NOMO-1 treated with dmso at 0.1 percent for 144 hours (cell line): ENCODE measurements around the gene TRPV5.
"Not testable (repeated sequence)": the region's sequence is repeated elsewhere in the genome, so short reads cannot be mapped to it uniquely, and the experiment has no call there.

ENCODE experiments used
- DNase-seq: peaks from one replicate; lab custom pipeline; 2025; ENCODE audit not compliant: unreplicated experiment; lab: John Stamatoyannopoulos, UW

The TRPV5 gene

DNA sequence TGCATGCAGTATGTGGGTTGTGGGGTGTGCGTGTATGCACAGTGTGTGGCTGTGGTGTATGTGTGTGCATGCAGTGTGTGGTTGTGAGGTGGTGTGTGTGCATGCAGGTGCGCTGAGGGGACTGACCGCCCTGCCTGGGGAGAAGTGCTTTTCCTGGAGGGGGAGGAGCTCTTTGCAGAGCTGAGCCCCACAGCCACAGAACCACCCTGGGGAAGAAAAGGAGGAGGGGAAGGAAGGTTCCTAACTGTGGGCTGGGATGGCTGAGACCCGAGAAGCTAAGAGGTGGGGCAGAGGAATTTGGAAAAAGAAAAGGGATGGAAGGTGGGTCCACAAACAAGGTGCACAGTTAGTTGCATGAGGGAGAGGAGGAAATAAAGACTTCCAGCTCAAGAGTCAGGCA, at the start of gene TRPV5:
Gene TRPV5, minus strand, starts transcription at position 123 of the 400 bp plus-strand sequence. CDS start 287 bp downstream, outside the sequence.
- DNase-seq = no peak

DNA sequence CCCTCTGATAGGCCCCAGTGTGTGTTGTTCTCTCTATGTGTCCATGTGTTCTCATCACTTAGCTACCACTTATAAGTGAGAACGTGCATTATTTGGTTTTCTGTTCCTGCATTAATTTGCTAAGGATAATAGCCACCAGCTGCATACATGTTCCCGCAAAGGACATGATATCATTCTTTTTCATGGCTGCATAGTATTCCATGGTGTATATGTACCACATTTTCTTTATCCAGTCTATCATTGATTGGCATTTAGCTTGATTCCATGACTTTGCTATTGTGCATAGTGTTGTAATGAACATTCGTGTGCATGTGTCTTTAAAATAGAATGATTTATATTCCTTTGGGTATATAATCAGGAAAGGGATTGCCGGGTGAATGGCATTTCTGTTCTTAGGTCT, 44.9 kb upstream of the TRPV5 start:
- not testable (repeated sequence) for DNase-seq

DNA sequence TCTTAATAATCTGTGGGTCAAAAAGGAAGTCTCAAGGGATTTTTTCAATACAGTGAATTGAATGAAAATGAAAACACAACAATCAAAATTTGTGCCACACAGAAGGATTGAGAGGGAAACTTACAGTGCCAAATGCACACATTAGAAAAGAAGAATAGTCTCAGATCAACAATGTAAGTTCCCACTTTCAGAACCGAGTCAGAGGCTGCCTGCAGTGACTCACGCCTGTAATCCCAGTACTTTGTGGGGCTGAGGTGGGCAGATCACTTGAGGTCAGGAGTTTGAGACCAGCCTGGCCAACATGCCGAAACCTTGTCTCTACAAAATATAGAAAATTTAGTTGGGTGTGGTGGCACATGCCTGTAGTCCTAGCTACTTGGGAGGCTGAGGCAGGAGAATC, 41.1 kb upstream of the TRPV5 start:
- no peak for DNase-seq

DNA sequence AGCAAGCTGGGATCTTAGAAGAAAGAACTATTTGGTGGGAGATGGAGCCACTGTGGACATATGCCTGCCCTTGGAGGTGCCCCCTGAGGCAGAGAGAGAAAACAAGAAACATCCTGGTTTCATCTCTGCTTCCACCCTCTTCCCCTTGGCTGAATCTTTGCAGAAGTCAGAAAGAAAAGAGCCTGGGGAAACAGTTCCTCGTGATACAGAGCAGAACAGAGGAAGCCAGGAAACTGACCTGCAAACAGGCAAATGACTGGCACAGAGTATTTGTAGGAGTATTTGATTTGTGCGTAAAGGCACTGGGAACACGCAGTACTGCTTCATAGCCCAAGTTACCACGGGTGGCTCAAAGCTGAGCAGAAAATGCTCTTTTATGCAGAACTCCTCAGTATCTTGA, 35.6 kb upstream of the TRPV5 start:
- no peak for DNase-seq

DNA sequence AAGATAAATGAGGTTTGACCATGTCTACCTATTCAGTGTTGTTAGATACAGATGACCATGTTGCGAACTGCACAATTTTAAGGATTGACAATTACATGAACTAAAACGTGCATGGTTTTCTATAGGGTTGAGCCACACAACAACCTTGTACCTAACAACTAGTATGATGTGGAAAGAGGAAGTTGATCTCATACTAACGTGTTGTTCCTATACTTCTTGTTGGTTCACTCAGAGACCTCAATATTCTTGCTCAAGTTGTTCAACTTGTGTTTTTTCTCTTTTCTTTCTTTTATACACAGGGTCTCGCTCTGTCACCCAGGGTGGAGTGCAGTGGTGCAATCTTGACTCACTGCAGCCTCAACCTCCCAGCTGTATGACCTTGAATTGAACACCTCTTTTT, 34.7 kb upstream of the TRPV5 start:
- no peak for DNase-seq

DNA sequence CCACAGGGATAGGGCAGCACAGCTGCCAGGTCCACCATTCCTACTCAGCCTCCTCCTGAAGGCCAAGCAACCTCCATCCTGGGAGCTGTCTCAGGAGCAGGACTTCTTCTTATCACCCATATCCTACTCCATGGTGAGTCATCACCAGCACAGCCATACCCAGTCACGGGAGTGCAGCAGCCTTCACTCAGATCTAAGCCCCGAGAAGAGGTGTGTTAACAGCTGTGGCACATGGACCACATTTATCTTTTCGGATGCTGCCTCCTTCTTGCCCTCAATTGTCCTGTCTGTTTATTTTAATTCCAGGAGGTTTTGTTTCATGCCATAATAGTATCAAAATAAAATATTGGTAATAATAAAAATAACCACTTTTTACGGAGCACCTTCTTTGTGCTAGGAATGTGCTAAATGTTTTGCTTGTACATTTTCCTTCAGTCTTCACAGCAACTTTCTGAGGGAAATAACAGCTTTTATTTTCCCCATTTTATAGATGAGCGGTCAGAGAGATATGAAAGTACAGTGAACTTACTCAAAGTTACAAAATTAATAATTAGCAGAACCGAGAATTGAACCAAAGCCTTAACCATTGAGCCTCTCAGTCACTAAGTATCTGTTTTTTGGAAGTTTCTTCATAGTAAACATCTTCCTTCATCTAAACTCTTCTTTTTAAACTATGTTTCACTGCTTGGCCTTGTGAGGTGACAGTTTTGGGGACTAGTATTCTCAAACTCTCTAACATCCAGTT, 31.1 kb upstream of the TRPV5 start:
- no peak for DNase-seq

DNA sequence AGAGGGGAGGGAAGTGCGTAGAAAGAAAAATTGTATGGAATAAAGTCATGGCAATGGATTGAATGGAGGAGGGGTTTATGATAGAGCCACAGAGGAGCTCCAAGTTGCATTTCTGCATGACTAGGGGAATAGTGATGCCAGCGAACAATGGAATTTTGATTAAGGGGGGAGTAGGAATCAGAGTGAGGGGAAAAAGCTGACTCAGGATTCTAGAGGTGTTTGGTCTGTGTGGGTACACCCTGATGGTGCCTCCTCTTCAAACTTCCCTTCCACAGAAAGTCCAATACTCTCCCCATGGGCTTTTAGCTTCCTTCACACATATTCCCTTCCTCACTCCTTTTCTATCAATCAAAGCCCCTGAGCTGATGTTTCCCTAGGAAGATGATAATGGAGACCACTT, 30.4 kb upstream of the TRPV5 start:
- no peak for DNase-seq

DNA sequence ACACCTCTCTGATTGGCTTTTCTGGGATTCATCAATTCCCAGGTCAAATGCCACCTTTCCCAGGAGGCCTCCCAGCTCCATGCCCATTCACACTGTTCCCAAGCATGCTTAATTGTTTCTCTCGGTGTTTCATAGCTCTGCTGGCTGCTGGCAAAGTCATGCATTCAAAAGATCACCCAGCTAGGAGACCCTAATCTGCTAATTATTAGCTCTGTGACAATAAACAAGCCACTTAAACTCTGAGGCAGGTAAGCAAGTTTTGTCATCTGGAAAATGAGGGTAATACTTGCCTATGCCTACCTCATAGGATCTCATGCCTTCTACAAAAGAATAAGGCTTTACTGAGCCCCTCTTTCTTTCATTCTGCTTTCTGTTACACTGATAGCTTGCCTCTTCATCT, 29.4 kb upstream of the TRPV5 start:
- no peak for DNase-seq

DNA sequence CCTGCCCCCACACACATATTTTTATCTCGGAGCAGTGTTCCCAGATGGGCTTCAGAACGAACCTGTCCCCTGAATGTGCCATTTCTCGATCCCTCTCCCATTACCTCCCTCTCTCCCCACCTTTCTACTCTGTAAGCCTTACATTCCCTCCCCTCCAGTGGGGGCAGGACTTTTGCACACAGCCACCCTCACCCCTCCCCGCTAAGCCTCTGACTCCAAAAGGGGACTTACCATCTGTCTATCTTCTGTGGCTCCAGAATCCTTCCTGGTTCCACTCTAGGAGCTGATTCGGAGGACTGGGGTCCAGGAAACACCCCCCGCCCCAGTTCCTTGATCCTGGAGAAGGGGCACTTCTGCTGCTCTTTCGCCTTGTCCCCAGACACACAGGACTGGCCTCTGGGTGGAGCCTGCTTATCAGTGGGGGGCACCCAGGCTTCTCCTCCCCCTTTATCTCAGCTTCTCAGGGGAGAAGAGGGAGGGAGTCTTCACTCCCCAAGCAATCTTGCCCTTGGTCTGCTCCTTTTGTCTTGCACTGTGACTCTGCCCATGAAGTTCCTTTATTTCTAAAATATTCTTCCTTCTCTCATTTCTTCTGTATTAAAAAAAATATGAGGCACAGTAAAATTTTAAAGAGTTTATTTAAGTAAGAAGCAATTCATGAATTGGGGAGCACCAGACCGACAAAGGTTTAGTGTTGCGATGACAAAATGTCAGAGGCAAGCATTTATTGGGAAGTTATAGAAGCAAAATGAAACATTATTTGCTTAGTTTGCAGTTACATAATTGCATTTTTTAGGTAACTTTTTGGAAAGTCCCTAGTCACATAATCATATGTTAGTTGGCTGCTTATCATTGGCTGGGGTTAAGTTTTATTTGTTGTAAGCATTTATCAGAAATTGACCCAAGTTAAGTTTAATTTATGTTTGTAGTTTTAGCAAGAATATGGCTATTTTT, 28.7 kb upstream of the TRPV5 start, which contains the start of gene KEL:
Gene KEL, minus strand, starts transcription at position 391 of the 954 bp plus-strand sequence. Its CDS starts 157 bp downstream, at position 234.
- DNase-seq = no peak

DNA sequence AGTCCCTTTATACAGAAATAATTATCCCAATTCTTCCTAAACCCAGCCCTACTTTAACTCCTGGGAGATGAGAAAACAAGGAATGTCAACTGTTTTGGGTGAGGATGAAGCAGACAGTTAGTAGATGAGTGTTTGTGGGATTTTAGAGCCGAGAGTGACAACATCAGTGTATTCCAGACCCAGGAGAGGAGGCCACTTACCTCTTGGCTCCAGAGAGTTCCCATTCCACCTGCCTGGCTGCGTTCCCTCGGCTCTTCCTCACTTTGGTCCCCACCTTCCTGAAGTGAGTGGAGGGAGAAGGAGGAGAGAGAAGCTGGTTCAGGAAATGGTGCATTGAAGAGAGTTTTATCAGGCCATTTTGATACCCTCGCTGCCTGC, 28.0 kb upstream of the TRPV5 start:
- no peak for DNase-seq

DNA sequence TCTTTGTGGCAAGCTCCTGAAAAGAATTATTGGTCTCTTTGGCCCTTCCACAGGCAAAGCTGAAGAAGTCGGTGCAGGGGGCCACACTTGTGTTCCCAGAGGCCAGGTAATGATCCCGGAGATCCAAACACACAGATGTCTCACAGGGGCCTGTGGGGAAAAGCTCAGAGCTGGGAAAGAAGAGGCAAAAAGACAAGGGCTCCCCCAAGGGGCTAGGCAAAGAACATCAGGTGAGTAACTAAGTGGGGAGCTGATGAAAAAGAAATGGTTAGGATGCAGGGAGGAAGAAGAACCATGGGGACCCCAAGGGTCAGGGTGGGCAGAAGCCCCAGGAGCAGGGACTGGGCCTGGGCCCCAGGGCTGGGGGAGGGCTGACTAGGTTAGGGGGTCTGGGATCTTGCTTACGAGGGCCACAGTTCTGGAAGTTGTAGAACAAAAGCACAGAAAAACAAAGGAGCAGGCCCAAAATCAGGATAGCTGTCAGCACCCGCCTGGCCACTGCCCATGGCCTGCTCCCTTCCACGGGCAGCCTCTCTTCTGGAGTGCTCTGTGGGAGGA, 27.5 kb upstream of the TRPV5 start:
- no peak for DNase-seq

DNA sequence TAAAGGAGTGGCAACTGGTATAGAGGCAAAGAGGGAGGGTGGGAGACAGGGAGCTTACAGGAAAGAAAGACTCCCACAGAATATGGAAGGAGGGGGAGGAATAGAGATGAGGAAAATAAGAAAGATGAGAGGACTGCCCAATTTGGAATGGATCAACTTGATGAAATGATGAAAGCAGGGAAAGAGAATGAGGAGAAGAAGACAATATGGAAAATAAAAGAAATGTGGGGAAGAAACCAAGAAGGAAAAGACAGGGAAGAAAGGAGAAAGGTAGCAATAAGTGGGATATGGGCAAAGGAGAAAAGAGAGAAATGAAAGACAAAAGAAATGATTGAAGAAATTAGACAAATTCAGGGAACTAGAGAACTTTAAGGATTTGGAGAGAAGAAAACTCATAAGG, 25.7 kb upstream of the TRPV5 start:
- no peak for DNase-seq

DNA sequence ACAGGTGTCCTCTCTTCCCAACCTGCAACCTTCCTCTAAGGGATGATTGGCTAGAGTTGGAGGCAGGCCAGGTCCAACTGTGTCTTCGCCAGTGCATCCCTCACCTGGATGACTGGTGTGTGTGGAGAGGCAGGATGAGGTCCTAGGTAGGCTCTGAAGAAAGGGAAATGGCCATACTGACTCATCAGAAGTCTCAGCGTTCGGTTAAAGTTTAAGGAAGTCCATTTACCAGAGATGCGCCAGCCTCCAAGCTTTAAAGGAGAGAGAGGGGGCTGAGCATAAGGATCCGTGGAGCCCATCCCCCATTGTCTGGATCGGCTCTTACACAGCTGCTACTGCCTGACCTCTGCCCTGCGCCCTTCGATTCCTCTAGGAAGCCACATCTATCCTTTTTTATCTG, 24.2 kb upstream of the TRPV5 start:
- DNase-seq = no peak

DNA sequence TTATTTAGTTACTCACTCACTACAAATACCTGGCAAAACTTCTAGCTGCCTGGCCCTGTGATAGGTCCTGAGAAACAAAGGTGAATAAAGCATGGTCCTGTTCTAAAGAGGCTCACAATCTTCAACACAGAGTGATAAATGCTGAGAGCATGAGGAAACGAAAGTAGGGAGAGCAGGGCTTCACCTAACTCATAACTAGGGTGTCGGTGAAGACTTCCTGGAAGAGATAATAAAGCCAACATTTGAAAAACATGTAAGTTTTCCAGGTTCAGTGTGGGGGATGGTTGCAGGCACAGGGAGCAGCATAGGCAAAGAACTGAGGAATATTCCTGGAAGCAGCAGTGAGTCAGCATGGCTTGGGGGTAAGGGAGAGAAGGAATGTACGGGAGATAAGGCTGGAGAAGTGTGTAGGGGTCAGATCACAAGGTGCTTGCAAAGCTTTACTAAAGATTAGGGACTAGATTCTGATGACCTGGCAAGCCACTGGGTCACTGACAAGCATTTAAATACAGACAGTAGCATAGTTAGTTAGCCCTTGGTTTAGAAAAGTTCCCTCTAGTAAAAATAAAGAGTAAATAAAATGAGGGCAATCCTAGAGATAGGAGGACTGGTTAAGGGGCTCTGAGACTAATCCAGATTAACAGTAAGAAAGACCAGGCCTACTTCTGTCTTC, 23.5 kb upstream of the TRPV5 start:
- no peak for DNase-seq

DNA sequence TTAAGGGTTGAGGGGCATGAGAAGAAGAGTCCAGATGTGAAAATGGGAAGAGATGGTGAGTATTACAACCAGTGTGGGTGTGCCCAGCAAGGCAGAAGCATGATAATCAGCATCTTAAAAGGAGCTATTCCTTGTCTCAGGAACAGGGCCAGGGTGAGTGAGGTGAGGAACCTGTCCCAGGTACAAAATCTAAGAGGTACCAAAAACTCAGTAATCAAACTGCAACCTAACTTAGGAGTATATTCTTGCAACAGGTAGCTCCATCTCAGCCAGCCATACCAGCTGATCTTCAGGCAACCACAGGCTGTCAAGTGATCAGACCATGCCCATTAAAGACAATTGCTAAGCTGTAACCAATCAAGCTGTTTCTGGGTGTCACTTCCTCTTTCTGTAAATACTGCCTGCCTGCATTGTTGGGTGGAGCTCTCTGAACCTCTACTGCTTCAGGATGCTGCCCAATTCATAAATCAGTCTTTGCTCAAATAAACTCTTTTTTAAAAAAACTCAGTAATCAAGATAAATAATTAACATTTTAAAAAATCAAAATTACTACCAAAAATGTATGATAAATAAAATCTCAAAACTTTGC, 21.2 kb upstream of the TRPV5 start:
- DNase-seq = no peak

DNA sequence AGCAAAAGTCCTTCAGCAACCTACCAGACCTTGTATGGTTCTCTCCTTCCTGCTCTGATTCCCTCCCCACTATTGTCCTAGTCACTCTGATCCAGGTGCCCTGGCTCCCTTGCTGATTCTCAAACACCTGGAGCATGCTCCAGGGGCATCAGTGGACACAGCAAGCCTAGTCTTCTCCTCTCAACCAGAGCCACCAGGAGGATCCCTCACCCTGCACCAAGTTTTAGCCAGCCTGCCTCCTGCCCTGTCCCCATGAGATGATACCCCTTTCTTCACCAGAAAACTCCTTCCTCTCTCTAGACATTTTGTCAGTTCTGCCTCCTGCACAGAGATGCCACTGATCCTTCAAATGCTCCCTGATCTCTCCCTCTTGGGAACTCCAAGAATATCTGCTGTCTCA, 16.7 kb upstream of the TRPV5 start:
- no peak for DNase-seq

DNA sequence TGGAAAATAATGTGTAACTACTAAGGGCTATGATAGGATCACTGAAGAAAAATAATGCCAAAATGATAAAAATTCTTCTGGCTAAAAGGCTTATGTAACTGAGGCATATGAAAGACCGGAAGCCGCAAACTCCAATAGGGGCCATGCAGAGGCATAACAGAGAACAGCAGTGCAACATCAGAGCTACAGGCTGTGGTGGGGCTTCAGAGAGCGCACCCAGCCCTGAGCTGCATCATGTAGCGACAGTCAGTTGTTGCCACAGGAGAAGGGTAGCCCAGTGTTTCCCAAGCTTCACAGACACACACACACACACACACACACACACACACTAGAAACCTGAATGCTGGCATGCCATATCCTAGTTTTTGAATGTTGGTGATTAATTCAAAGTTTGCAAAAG, 15.1 kb upstream of the TRPV5 start:
- no peak for DNase-seq

DNA sequence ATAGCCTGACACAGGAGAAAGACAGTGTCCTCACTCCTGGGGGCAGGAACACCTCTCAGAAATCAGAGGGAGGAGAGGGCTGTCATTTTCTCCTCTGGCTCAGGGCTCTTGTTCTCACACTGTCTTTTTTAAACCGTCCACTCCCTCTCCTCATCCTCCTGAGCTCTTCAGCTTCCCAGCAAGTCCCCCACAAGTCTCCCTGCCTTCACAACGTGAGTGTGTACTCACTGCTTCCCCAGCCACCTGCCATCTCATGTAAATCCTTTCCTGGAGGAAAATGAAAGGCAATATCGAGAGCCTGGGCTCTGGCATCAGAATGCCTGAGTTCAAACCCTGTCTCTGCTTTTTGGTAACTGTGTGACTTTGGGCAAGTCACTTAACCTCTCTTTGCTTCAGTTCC, 11.5 kb upstream of the TRPV5 start:
- no peak for DNase-seq

DNA sequence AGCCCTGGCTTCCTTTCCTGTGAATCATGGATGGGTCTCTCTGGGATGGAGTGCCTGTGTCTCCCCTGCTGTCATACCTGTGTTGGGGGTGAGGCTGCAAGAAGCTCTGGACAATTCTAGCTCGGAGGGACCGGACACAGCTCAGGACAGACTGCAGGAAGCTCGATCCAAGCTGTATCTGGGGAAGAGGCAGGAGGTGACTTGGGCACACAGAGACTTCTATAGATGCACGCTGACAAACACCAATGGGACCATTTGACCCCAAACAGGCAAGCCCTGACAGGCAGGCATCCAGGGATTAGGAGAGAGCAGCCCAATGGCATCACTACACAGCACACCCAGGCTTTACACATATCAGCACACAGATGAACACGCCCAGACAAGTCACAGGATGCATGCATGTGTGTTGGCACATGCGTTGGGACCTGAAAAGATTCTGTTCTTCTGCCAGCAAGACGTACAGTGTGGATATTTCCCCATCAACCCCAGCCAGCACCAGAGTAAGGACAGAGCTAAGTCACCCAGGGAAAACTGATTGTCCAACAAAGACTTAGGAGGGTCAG, 10.2 kb upstream of the TRPV5 start:
- DNase-seq = no peak

DNA sequence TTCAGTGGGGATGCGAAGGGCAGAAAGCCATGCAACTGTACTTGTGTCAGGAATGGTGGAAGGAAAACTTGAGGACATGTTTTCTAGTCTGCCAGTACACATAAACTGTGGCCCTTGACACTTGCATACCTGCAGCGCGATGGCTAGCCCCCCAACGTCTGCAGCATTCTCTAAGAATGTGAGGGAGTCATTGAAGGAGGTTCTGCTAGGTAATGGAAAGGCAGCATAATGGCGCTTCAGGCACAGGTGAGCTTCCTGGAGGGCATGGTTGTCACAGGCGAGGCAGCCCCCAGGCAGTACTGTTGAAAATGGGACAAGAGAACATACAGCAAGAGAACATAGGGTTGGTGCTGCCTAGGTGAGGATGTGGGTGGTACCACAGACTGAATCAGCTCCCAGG, 9.2 kb upstream of the TRPV5 start:
- DNase-seq = no peak

DNA sequence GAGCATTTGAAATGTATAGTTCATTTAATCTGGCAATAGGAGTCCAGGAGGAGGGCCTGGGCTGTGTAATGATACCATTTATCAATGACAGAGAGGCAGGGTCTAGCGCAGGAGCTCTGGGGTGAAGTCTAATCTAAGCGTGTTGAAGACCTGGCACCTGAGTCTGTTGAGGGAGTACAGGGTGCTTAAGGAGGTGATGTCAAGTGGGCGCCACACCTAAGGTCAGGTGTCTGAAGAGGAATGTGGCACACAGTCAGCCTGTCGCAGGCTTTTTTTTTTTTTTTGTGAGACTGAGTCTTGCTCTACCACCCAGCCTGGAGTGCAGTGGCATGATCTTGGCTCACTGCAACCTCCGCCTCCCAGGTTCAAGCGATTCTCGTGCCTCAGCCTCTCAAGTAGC, 8.0 kb upstream of the TRPV5 start:
- DNase-seq = no peak
